ENCODE measurements around the gene CBLL1. TPM values are rescaled to one million over a fixed set of nuclear protein-coding genes. Genes with fewer than 3 reads are reported as not detected.

CBLL1 gene
- polyA plus RNA-seq, 2 of the 4 experiments (the other 2 are of a cell fraction), result 26.1 to 40.5 TPM

Other genes starting within 250 kb of the CBLL1 start
- gene COG5, start 180.2 kb upstream of the CBLL1 start, polyA plus RNA-seq (2011; rRNA removed), result 33.9 and 44.0 TPM in 2 replicates
- gene COG5, start 180.2 kb upstream of the CBLL1 start, polyA plus RNA-seq (2017; fragmentation: RNase III; extraction: RNeasy Plus Mini Kit Qiagen cat#74134 plus additional on column Dnase treatment), result 22.5 to 27.2 TPM (median 23.6 TPM) in 3 replicates
- gene DUS4L, start 180.2 kb upstream of the CBLL1 start, polyA plus RNA-seq (2011; rRNA removed), result 13.6 and 17.4 TPM in 2 replicates
- gene DUS4L, start 180.2 kb upstream of the CBLL1 start, polyA plus RNA-seq (2017; fragmentation: RNase III; extraction: RNeasy Plus Mini Kit Qiagen cat#74134 plus additional on column Dnase treatment), result 10.0 to 10.4 TPM (median 10.1 TPM) in 3 replicates
- gene BCAP29, start 163.9 kb upstream of the CBLL1 start, polyA plus RNA-seq (2011; rRNA removed), result 45.2 and 66.9 TPM in 2 replicates
- gene BCAP29, start 163.9 kb upstream of the CBLL1 start, polyA plus RNA-seq (2017; fragmentation: RNase III; extraction: RNeasy Plus Mini Kit Qiagen cat#74134 plus additional on column Dnase treatment), result 38.0 to 43.0 TPM (median 41.3 TPM) in 3 replicates
- 0.34 and 0.43 TPM in 2 replicates for gene SLC26A4, start 83.3 kb upstream of the CBLL1 start, polyA plus RNA-seq (2011; rRNA removed)
- 0.12 to 0.21 TPM (median 0.13 TPM) in 3 replicates for gene SLC26A4, start 83.3 kb upstream of the CBLL1 start, polyA plus RNA-seq (2017; fragmentation: RNase III; extraction: RNeasy Plus Mini Kit Qiagen cat#74134 plus additional on column Dnase treatment)
- not detected in 2 replicates for gene SLC26A3, start 59.1 kb downstream of the CBLL1 start, polyA plus RNA-seq (2011; rRNA removed)
- gene SLC26A3, start 59.1 kb downstream of the CBLL1 start, polyA plus RNA-seq (2017; fragmentation: RNase III; extraction: RNeasy Plus Mini Kit Qiagen cat#74134 plus additional on column Dnase treatment), result not detected in 3 replicates
- 168 and 179 TPM in 2 replicates for gene DLD, start 147.0 kb downstream of the CBLL1 start, polyA plus RNA-seq (2011; rRNA removed)
- gene DLD, start 147.0 kb downstream of the CBLL1 start, polyA plus RNA-seq (2017; fragmentation: RNase III; extraction: RNeasy Plus Mini Kit Qiagen cat#74134 plus additional on column Dnase treatment), result 122 to 129 TPM (median 125 TPM) in 3 replicates